ENCODE results near the gene FRAS1. TPM values are rescaled to one million over a fixed set of nuclear protein-coding genes. Genes with fewer than 3 reads are reported as not detected.

FRAS1 gene
- total and polyA plus RNA-seq, 2 donors (not counting 1 experiment from before 2014, with no cell fraction given), result 0.30 to 0.66 TPM

GRCh38 chr4:78220283-78220682 lies 163.2 kb downstream of the FRAS1 start:
- Histone ChIP-seq H3K9ac (ENCODE audit: insufficient read depth, low read length) (no peak overlapping the region), H3K9me3 (ENCODE audit: control insufficient read depth, insufficient read depth, low read depth, low read length) (no peaks in the 10 kb centered on the region), H3K4me2 (ENCODE audit: extremely low read depth, insufficient read depth, low read length) (no peak overlapping the region), H3K4me1 (ENCODE audit: control insufficient read depth, extremely low read depth, insufficient read depth, low read length) (no peaks in the 10 kb centered on the region), H3K4me3 (replicated peaks in 1 of 4; ENCODE audit: control extremely low read depth in 1 of 4, insufficient read depth in 1 of 4, low read depth in 3 of 4, low read length in 4 of 4) (no peak overlapping the region), H4K20me1 (ENCODE audit: control insufficient read depth, extremely low read depth, insufficient read depth, low read length) (no peaks in the 10 kb centered on the region), H3K27ac (ENCODE audit: insufficient read depth, low read length) (no peak overlapping the region), H3K36me3 (ENCODE audit: control insufficient read depth, insufficient read depth, low read length) (no peaks in the 10 kb centered on the region), H3K79me2 (ENCODE audit: control insufficient read depth, insufficient read depth, low read length) (no peaks in the 10 kb centered on the region), H3K27me3 (ENCODE audit: control insufficient read depth, insufficient read depth, low read length) (no peaks in the 10 kb centered on the region), H2AFZ (ENCODE audit: low read length) (no peak overlapping the region)
- no peak for DNase-seq (ENCODE audit: low read depth in 2 of 2)
- TF ChIP-seq, protein P1, sequence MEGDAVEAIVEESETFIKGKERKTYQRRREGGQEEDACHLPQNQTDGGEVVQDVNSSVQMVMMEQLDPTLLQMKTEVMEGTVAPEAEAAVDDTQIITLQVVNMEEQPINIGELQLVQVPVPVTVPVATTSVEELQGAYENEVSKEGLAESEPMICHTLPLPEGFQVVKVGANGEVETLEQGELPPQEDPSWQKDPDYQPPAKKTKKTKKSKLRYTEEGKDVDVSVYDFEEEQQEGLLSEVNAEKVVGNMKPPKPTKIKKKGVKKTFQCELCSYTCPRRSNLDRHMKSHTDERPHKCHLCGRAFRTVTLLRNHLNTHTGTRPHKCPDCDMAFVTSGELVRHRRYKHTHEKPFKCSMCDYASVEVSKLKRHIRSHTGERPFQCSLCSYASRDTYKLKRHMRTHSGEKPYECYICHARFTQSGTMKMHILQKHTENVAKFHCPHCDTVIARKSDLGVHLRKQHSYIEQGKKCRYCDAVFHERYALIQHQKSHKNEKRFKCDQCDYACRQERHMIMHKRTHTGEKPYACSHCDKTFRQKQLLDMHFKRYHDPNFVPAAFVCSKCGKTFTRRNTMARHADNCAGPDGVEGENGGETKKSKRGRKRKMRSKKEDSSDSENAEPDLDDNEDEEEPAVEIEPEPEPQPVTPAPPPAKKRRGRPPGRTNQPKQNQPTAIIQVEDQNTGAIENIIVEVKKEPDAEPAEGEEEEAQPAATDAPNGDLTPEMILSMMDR (conservative IDR thresholded peaks at IDR 0.05 in 1 of 2, IDR thresholded peaks at IDR 0.05 in 1 of 2; ENCODE audit: low read depth in 1 of 2, low read length in 2 of 2), result no peak
- no peak for TF ChIP-seq EZH2 (IDR thresholded peaks at IDR 0.05; ENCODE audit: low read length, missing control alignments)

DNA sequence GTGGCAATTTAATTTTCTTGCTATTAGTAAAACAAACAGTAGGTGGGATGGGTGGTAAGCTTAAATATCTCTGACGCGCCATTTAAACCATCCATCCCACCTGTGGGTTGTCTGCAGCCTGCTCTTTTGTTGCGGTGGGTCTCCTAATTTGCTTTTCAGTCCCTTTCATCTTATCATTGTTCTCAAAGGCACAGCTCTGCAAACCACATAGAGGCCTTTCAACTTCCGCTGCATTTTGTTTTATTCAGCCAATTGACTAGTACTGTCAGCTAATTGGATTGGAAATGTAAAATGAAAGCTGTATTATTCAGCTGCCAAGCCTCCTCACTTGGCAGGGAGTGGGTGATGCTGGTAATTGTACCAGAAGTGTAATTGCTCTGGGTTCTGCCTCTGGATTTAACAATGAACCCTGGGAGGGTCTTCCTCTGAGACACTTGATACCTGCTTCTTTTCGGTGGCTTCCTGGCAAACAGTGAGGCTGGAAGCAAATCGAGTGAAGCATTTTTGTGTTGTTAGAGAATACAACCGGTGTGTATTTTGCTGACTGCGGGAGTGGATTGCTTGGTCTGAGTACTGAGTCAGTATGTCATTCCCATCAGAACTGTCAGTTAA lies 165.6 kb downstream of the FRAS1 start:
- H3K4me1 ChIP-seq (ENCODE audit: control insufficient read depth, extremely low read depth, insufficient read depth, low read length), result no peaks in the 10 kb centered on the region
- DNase-seq (ENCODE audit: low read depth in 2 of 2), result no peak
- H3K27ac ChIP-seq (ENCODE audit: insufficient read depth, low read length), result no peak overlapping the region
- no peaks in the 10 kb centered on the region for H4K20me1 ChIP-seq (ENCODE audit: control insufficient read depth, extremely low read depth, insufficient read depth, low read length)
- H3K9ac ChIP-seq (ENCODE audit: insufficient read depth, low read length), result no peak overlapping the region
- H3K9me3 ChIP-seq (ENCODE audit: control insufficient read depth, insufficient read depth, low read depth, low read length), result no peaks in the 10 kb centered on the region
- TF ChIP-seq, protein P1 (conservative IDR thresholded peaks at IDR 0.05 in 1 of 2, IDR thresholded peaks at IDR 0.05 in 1 of 2; ENCODE audit: low read depth in 1 of 2, low read length in 2 of 2), result no peak
- TF ChIP-seq EZH2 (IDR thresholded peaks at IDR 0.05; ENCODE audit: low read length, missing control alignments), result no peak
- no peaks in the 10 kb centered on the region for H3K27me3 ChIP-seq (ENCODE audit: control insufficient read depth, insufficient read depth, low read length)
- H3K4me3 ChIP-seq (replicated peaks in 1 of 4; ENCODE audit: control extremely low read depth in 1 of 4, insufficient read depth in 1 of 4, low read depth in 3 of 4, low read length in 4 of 4), result no peak overlapping the region
- no peaks in the 10 kb centered on the region for H3K79me2 ChIP-seq (ENCODE audit: control insufficient read depth, insufficient read depth, low read length)
- no peaks in the 10 kb centered on the region for H3K36me3 ChIP-seq (ENCODE audit: control insufficient read depth, insufficient read depth, low read length)
- H2AFZ ChIP-seq (ENCODE audit: low read length), result no peak overlapping the region
- no peak overlapping the region for H3K4me2 ChIP-seq (ENCODE audit: extremely low read depth, insufficient read depth, low read length)

DNA sequence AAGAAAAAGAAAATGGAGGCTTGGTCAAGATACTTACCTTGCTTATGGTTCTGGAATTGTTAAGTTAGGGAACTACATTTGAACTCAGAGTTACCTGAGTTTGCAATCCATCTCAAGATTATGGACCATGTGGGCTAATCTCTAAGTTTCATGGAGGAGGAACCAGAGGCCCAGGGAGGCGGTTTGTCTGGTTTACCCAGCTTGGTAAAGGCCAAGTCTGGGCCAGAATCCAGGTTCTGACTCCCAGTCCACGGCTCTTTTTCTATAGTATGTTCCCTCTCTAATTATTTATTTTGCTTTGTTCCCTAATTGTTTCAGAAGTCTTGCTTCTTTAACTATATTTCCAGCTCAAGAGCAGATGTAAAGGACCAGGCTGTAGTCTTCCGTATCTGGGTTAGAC lies 168.1 kb downstream of the FRAS1 start:
- no peaks in the 10 kb centered on the region for H3K9me3 ChIP-seq (ENCODE audit: control insufficient read depth, insufficient read depth, low read depth, low read length)
- H3K9ac ChIP-seq (ENCODE audit: insufficient read depth, low read length), result no peak overlapping the region
- H3K36me3 ChIP-seq (ENCODE audit: control insufficient read depth, insufficient read depth, low read length), result no peaks in the 10 kb centered on the region
- H3K79me2 ChIP-seq (ENCODE audit: control insufficient read depth, insufficient read depth, low read length), result no peaks in the 10 kb centered on the region
- no peak for DNase-seq (ENCODE audit: low read depth in 2 of 2)
- H3K4me2 ChIP-seq (ENCODE audit: extremely low read depth, insufficient read depth, low read length), result no peak overlapping the region
- H3K27me3 ChIP-seq (ENCODE audit: control insufficient read depth, insufficient read depth, low read length), result no peaks in the 10 kb centered on the region
- no peak overlapping the region for H3K4me3 ChIP-seq (replicated peaks in 1 of 4; ENCODE audit: control extremely low read depth in 1 of 4, insufficient read depth in 1 of 4, low read depth in 3 of 4, low read length in 4 of 4)
- TF ChIP-seq EZH2 (IDR thresholded peaks at IDR 0.05; ENCODE audit: low read length, missing control alignments), result no peak
- no peaks in the 10 kb centered on the region for H4K20me1 ChIP-seq (ENCODE audit: control insufficient read depth, extremely low read depth, insufficient read depth, low read length)
- no peaks in the 10 kb centered on the region for H3K4me1 ChIP-seq (ENCODE audit: control insufficient read depth, extremely low read depth, insufficient read depth, low read length)
- H2AFZ ChIP-seq (ENCODE audit: low read length), result no peak overlapping the region
- no peak overlapping the region for H3K27ac ChIP-seq (ENCODE audit: insufficient read depth, low read length)

Data from fibroblast of lung (primary cell).